ENCODE measurements around the gene TGFBR2. TPM values are rescaled to one million over a fixed set of nuclear protein-coding genes. Genes with fewer than 3 reads are reported as not detected.

Gene TGFBR2
- total RNA-seq, 2 donors from 2014 or later: 37.7 to 45.9 TPM

DNA sequence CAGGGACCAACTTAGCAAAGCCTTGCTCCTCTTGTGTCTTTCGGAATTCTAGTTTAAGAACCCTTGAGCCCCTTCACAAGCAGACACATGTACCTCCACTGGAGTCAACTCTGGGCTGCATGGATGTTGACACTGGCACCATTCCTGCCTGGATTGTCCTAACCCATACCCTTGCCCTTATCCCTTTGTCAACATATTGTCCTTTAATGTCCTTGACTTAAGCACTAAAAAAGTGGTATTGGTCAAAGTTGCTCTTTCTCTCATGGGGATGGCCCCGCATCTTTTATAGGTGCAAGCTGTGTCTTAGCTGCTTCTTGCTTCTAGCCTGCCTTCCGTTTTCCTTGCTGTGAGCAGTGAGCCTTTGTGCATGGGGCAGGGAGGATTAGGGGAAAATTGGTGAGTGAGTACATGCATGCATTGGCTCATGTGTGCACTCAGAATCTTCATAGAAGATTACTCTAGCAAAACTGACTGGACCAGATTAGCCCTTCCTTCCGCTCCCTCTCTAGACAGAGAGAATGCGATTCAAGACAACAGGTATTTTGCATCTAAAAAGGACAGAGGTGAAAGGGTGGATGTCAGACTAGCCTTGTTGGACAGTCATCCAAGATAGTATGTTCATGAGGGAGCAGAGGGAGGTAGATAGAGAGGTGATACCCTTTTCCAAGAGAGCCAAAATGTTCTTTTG is 42.4 kb downstream of the TGFBR2 start:
- DNase-seq: no peak
- ATAC-seq (replicated peaks in 1 of 2): no peak
- Mint-ChIP-seq H3K4me3 (peak overlapping the region; percentile 21 to 55), H3K27ac (peak overlapping the region; percentile 78), H3K9me3 (peaks cover 0 to 2% of the 10 kb centered on the region in 2 donors), H3K36me3 (ENCODE audit: insufficient read depth in 2 of 2) (peaks cover 23 to 54% of the 10 kb centered on the region in 2 donors), H3K4me1 (ENCODE audit: low read depth) (peaks cover 100% of the 10 kb centered on the region), H3K27me3 (ENCODE audit: low read depth) (no peaks in the 10 kb centered on the region)

DNA sequence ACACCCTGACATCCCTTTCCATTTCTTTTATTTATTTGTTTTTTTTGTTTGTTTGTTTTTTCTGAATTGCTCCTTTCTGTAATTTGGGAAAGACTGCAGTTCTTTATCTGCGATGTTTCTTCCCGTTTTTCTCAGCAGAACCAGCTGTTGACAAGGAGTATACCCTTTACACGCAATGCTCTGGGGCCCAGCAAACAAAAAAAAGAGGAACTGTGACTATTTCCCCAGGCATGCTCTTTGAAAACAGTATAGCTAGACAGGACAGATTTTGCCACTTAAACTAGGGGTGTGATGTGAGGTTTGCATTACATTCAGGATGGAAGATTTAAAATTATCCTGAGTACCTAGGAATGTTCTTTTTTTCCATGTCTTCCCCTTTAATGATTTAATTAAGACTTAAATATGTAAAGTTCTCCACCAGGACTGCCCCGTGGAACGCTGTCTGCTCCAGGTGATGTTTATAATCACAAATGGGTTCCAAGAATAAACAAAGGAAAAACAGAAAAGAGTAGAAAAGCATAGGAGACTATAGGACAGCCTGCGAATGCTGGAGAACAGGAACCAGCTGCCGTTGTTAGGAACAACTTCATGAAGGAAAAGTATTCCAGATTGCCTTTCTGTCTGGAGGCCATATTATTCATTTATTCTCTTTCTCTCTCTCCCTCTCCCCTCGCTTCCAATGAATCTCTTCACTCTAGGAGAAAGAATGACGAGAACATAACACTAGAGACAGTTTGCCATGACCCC is 43.3 kb downstream of the TGFBR2 start:
- H3K4me3 Mint-ChIP-seq: peak overlapping the region in 1 of 2 donors; percentile 32

DNA sequence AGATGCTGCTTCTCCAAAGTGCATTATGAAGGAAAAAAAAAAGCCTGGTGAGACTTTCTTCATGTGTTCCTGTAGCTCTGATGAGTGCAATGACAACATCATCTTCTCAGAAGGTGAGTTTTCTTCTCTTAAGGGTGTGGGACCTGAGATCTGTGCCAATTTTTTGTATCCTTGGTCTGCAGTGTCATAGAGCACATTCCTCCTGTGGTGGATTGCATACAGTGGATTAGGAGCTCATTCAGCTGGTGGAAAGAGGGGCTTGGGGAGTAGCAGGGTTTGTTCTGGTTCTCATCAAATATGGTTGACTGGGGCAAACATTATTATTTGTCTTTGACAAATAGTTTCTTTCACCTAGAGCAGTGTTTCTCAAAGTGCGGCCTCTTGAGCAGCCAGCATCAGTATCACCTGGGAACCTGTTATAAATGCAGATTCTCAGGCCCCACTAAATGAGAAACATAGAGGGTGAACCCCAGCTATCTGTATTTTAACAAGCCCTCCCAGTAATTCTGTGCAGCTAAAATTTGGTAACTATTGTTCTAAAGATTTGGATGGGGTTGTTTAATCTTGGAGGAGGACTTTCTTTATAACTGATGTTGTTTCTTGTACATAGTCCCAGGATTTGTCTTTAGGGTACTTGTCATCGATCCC is 44.1 kb downstream of the TGFBR2 start:
- no peaks in the 10 kb centered on the region for H3K27me3 Mint-ChIP-seq (ENCODE audit: low read depth)
- H3K27ac Mint-ChIP-seq: peak overlapping the region; percentile 87
- peaks cover 0 to 2% of the 10 kb centered on the region in 2 donors for H3K9me3 Mint-ChIP-seq
- peaks cover 100% of the 10 kb centered on the region for H3K4me1 Mint-ChIP-seq (ENCODE audit: low read depth)
- ATAC-seq (replicated peaks in 1 of 2) (no peak), DNase-seq (no peak)
- peaks cover 30 to 64% of the 10 kb centered on the region in 2 donors for H3K36me3 Mint-ChIP-seq (ENCODE audit: insufficient read depth in 2 of 2)
- peak overlapping the region; percentile 44 to 47 for H3K4me3 Mint-ChIP-seq

More for the DNA sequence above, 43.3 kb downstream of the TGFBR2 start:
- peaks cover 0 to 2% of the 10 kb centered on the region in 2 donors for H3K9me3 Mint-ChIP-seq
- H3K27me3 Mint-ChIP-seq (ENCODE audit: low read depth): no peaks in the 10 kb centered on the region
- peak overlapping the region; percentile 87 for H3K27ac Mint-ChIP-seq
- DNase-seq (no peak), ATAC-seq (replicated peaks in 1 of 2) (no peak)
- H3K36me3 Mint-ChIP-seq (ENCODE audit: insufficient read depth in 2 of 2): peaks cover 25 to 60% of the 10 kb centered on the region in 2 donors
- H3K4me1 Mint-ChIP-seq (ENCODE audit: low read depth): peaks cover 100% of the 10 kb centered on the region

DNA sequence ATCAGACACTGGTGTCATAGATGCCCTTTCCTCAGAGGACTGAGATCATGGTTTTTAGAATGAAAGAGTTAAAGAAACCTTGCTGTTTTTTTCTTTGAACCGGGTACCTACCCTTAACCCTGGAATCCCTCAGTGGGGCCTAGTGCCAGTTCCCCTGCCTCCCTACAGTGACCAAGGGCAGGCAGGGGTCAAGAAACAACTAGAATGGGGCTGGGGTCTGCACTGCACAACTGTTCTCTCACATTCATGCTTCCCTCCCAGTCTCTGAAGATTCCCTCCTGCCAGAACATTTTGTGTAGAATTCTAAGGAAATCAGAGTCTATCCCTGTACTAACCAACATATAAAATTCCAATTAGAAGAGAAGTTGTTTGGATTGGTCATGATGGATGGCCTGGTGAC is 47.9 kb downstream of the TGFBR2 start:
- H3K27ac Mint-ChIP-seq: peak overlapping the region; percentile 97
- peak overlapping the region; percentile 47 to 75 for H3K4me3 Mint-ChIP-seq
- DNase-seq (no peak), ATAC-seq (replicated peaks in 1 of 2) (no peak)
- H3K9me3 Mint-ChIP-seq: peaks cover 0 to 2% of the 10 kb centered on the region in 2 donors
- no peaks in the 10 kb centered on the region for H3K27me3 Mint-ChIP-seq (ENCODE audit: low read depth)
- H3K4me1 Mint-ChIP-seq (ENCODE audit: low read depth): peaks cover 100% of the 10 kb centered on the region
- peaks cover 28 to 57% of the 10 kb centered on the region in 2 donors for H3K36me3 Mint-ChIP-seq (ENCODE audit: insufficient read depth in 2 of 2)

DNA sequence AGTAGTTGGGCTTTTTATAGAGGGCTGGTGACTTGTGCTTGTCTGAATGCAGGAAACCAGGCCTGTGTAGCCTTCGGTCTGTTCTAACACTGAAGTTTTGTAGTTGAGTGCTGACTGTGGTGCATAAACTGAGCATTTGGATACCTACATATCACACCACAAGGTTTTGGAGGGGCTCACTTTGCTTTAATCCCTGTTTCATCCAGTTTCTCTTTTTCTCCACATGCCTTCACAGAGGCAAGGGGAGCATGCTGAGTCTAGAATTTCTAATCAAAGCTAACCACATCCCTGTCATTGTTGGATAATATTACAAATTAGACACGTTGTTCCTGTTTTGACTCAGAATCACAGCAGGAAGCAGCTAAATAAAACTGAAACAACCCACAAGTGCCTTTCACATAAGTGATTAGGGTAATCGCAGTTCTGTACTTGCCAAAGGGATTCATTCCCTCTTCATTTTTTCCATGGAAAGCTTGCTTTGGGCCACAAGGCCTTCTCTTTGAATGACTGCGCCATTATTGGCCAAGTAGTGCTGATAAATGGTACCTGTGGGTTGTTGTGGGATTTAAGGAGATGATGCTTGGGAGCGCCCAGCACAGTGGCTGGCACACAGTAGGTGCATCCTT is 48.9 kb downstream of the TGFBR2 start:
- peak overlapping the region; percentile 97 for H3K27ac Mint-ChIP-seq
- ATAC-seq (replicated peaks in 1 of 2) (peak; percentile 38 to 43), DNase-seq (peak in 1 of 2 donors; percentile 28)
- H3K4me3 Mint-ChIP-seq: peak overlapping the region; percentile 47 to 75
- H3K36me3 Mint-ChIP-seq (ENCODE audit: insufficient read depth in 2 of 2): peaks cover 25 to 54% of the 10 kb centered on the region in 2 donors
- peaks cover 97% of the 10 kb centered on the region for H3K4me1 Mint-ChIP-seq (ENCODE audit: low read depth)
- no peaks in the 10 kb centered on the region for H3K27me3 Mint-ChIP-seq (ENCODE audit: low read depth)
- peaks cover 0 to 2% of the 10 kb centered on the region in 2 donors for H3K9me3 Mint-ChIP-seq

DNA sequence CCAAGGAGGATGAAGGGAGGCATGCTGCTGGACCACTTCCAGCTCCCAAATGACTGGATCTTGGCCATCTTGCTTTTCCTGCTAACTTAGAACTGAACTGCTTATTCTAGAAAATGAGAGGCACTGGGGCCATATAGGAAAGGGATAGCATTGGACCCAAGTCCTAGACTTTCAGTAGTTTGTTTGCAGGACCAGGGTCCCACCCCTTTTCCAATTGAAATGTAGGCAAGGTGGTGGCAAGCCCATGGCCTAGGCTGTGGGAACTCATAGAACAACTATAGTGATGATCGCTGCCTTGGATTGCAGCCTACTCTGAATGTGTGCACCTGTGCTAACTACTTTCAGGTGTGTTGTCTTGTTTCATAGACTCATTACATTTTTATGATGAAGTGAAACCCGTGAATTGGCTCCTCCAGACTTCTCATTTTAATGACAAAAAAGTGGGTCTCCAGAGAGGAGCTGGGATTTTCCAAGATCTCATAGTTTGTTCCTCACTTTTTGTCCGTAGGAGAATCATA is 50.3 kb downstream of the TGFBR2 start:
- Mint-ChIP-seq H3K27me3 (ENCODE audit: low read depth) (no peaks in the 10 kb centered on the region), H3K4me3 (peak overlapping the region; percentile 47 to 75), H3K9me3 (no peaks in the 10 kb centered on the region)

DNA sequence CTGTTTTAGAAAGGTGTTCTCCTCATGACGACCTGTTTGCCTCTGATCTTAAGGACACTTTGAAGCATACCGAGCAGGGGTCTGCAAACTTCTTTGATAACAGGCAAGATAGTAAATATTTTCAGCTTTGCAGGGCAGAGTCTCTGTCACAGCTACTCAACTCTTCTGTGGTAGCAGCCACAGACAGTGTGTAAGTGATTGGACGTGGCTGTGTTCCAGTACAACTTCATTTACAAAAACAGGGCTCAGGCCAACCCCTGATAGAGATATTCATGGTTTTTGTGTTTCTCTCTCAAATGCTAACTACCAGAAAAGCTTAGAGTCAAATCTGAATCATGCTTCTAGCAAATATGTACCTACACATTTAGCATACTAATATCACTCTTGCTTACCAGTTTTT is 51.5 kb downstream of the TGFBR2 start:
- DNase-seq (peak; percentile 57 to 62), ATAC-seq (replicated peaks in 1 of 2) (peak; percentile 67 to 70)
- H3K9me3 Mint-ChIP-seq: no peaks in the 10 kb centered on the region
- peak overlapping the region; percentile 82 to 98 for H3K4me3 Mint-ChIP-seq
- peak overlapping the region; percentile 97 for H3K27ac Mint-ChIP-seq
- H3K36me3 Mint-ChIP-seq (ENCODE audit: insufficient read depth in 2 of 2): peaks cover 22 to 47% of the 10 kb centered on the region in 2 donors
- no peaks in the 10 kb centered on the region for H3K27me3 Mint-ChIP-seq (ENCODE audit: low read depth)
- H3K4me1 Mint-ChIP-seq (ENCODE audit: low read depth): peaks cover 97% of the 10 kb centered on the region

More for the DNA sequence above, 50.3 kb downstream of the TGFBR2 start:
- peak overlapping the region; percentile 97 for H3K27ac Mint-ChIP-seq
- peaks cover 97% of the 10 kb centered on the region for H3K4me1 Mint-ChIP-seq (ENCODE audit: low read depth)
- H3K36me3 Mint-ChIP-seq (ENCODE audit: insufficient read depth in 2 of 2): peaks cover 24 to 48% of the 10 kb centered on the region in 2 donors
- DNase-seq (no peak), ATAC-seq (replicated peaks in 1 of 2) (no peak)

DNA sequence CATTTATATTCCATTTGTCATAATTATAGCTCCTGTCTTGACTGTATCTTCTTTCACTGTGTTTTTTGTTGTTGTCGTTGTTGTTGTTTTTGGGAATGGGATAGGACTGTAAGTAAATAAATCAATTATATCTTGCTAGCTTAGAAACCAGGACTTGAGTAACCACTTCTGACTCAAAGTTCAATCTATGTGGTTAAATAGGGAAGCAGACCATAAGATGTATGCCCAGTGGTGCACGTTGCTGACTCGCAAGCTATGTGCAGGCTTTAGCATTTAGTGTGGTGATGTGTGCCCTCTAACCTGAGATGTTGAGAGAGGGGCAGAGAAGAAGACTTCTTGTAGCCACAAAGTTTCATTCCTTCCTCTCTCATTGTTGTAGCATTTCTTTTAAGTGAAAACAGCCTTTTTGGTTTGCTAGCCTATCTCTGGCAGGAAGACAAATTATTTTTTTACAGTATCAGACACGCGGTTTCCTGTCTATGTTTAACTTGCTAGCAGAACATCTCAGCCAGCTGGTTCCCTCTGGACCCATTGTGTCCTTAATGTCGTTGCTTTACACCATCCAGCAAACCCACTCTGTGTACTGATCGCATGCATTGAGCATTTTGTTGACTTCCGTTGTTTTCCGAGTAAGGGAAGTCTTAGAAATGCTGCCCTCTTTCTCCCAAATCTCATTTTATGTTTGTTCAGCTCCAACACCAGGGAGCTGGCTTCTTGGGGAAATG is 52.1 kb downstream of the TGFBR2 start:
- Mint-ChIP-seq H3K27me3 (ENCODE audit: low read depth) (no peaks in the 10 kb centered on the region), H3K27ac (peak overlapping the region; percentile 97)

DNA sequence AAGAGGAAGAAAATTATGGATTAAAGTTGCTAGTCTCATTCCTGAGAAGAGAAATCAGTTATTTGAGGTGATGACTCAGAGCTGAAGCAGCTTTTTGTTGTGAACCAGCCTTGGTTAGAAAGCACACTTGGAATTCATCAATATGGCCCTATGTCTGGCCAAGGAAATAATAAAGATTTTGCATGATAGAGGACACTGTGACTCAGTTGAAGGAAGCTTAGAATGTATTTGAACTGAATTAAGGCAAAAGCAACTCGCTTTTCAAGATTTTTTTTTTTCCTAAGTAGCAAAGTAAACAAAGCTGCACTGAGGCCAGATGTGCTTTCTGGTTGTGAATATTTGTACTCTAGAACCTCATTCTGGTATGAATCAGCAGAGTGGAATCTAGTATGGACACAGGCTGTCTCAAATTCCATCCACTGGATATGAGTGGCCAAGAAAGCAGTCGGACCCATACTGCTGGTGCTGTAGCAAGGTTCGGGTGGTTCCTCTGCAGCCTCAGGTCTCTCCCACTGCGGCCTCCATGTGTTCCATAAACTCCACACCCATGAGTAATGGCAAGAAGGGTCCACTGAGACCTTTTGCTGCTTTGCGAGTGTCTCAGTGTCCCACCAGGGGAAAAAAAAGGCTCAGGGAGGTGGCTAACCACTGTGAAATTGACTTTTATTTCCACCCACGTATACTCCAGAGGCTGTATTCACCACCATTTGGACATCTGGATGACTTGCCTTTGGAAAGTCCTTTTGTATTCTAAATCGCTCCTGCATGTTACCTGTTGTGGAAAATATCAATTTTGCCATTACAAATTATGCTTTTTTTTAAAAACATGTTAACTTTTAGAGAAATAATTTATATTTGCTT is 53.1 kb downstream of the TGFBR2 start:
- Mint-ChIP-seq H3K27ac (peak overlapping the region; percentile 97), H3K9me3 (no peaks in the 10 kb centered on the region), H3K4me3 (peak overlapping the region; percentile 82 to 98), H3K4me1 (ENCODE audit: low read depth) (peaks cover 97% of the 10 kb centered on the region), H3K36me3 (ENCODE audit: insufficient read depth in 2 of 2) (peaks cover 20 to 47% of the 10 kb centered on the region in 2 donors), H3K27me3 (ENCODE audit: low read depth) (no peaks in the 10 kb centered on the region)
- ATAC-seq (replicated peaks in 1 of 2) (no peak), DNase-seq (no peak)

More for the DNA sequence above, 52.1 kb downstream of the TGFBR2 start:
- H3K9me3 Mint-ChIP-seq: no peaks in the 10 kb centered on the region
- ATAC-seq (replicated peaks in 1 of 2) (peak; percentile 71 to 80), DNase-seq (peak; percentile 68 to 75)
- H3K4me1 Mint-ChIP-seq (ENCODE audit: low read depth): peaks cover 97% of the 10 kb centered on the region
- peak overlapping the region; percentile 82 to 98 for H3K4me3 Mint-ChIP-seq
- H3K36me3 Mint-ChIP-seq (ENCODE audit: insufficient read depth in 2 of 2): peaks cover 22 to 48% of the 10 kb centered on the region in 2 donors

DNA sequence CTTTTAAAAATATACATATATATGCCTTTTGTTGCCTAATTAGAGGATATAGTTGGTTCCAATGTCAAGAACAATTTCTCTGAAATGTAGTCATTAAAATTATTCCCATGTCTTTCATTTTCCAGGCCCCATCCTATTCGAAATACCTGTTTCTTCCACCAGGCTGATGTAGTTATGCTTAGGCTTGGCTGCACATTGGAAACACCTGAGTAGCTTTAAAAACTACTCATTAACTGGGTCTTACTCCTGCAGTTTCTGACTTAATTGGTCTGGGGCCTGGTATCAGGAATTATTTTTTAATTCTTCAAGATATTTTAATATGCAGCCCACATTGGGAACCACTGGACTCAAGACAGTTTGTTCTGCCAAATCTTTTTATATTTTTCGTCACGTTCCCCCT is 53.7 kb downstream of the TGFBR2 start:
- peak overlapping the region; percentile 94 for H3K27ac Mint-ChIP-seq
- peak overlapping the region; percentile 76 to 80 for H3K4me3 Mint-ChIP-seq
- no peaks in the 10 kb centered on the region for H3K27me3 Mint-ChIP-seq (ENCODE audit: low read depth)
- no peak for ATAC-seq (replicated peaks in 1 of 2)
- peaks cover 18 to 40% of the 10 kb centered on the region in 2 donors for H3K36me3 Mint-ChIP-seq (ENCODE audit: insufficient read depth in 2 of 2)
- peaks cover 97% of the 10 kb centered on the region for H3K4me1 Mint-ChIP-seq (ENCODE audit: low read depth)
- H3K9me3 Mint-ChIP-seq: no peaks in the 10 kb centered on the region
- DNase-seq: no peak

DNA sequence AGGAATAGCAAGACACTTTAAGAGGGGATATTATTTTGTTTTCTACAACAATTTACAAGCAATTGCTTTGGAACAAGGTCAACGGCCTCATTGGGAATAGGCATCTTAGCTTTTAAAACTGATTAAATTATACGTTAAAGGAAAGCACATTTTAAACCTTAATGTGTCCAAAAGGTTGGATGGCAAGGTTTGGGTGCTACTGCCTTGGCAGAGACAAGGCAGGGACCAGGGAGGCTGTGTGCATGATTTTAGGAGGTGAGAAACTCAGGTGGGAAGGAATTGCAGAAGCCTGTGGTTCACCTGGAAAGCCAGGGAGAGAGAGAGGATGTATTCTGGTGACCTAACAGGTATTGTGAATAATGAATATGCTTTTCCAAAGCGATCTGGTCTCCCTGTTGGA is 54.3 kb downstream of the TGFBR2 start:
- Mint-ChIP-seq H3K4me1 (ENCODE audit: low read depth) (peaks cover 97% of the 10 kb centered on the region), H3K36me3 (ENCODE audit: insufficient read depth in 2 of 2) (peaks cover 13 to 36% of the 10 kb centered on the region in 2 donors)
- no peak for ATAC-seq (replicated peaks in 1 of 2)

More for the DNA sequence above, 54.3 kb downstream of the TGFBR2 start:
- no peaks in the 10 kb centered on the region for H3K27me3 Mint-ChIP-seq (ENCODE audit: low read depth)
- peak overlapping the region; percentile 76 to 80 for H3K4me3 Mint-ChIP-seq
- H3K9me3 Mint-ChIP-seq: no peaks in the 10 kb centered on the region
- H3K27ac Mint-ChIP-seq: peak overlapping the region; percentile 94
- no peak for DNase-seq

All from activated T-cell treated with anti-CD3 and anti-CD28 coated beads, Interleukin-2, amount 50 U/mL, for 72 hours (primary cell).